Glomerular endothelial cell (primary cell): ENCODE data around the gene EPHB2. TPM values are rescaled to one million over a fixed set of nuclear protein-coding genes. Genes with fewer than 3 reads are reported as not detected.

ENCODE experiments used
- DNase-seq: peaks from one replicate; pipeline ENCODE4 v3.0.0-alpha.2; 2011; ENCODE audit warnings: low read depth, low spot score; ENCODE audit errors: extremely low read depth
- total RNA-seq: library from RNA; depleted of rRNA; stranded (reverse); fragments of >200 nt; gene quantifications from 2 replicates; pipeline ENCODE4 v1.2.3, GENCODE V29; 2015

Gene EPHB2
- total RNA-seq, 1 donor from 2014 or later = 71.1 TPM

GRCh38 chr1:22815421-22816066 lies 104.9 kb downstream of the EPHB2 start:
- DNase-seq = no peak

- DNase-seq = no peak
These were observed 105.6 kb downstream of the EPHB2 start for GRCh38 chr1:22816067-22816775.

GRCh38 chr1:22816803-22817202 lies 106.2 kb downstream of the EPHB2 start:
- DNase-seq = no peak

- DNase-seq = no peak
These were observed 106.8 kb downstream of the EPHB2 start for GRCh38 chr1:22817462-22817861.

GRCh38 chr1:22818061-22818770 lies 107.6 kb downstream of the EPHB2 start:
- DNase-seq = no peak

- no peak for DNase-seq
These were observed 108.7 kb downstream of the EPHB2 start for GRCh38 chr1:22819361-22819760.

GRCh38 chr1:22821027-22821426 lies 110.4 kb downstream of the EPHB2 start:
- peak; percentile 68 for DNase-seq

- DNase-seq = no peak
These were observed 111.7 kb downstream of the EPHB2 start for GRCh38 chr1:22822371-22822770.

GRCh38 chr1:22824466-22824865 lies 113.8 kb downstream of the EPHB2 start:
- DNase-seq = no peak

GRCh38 chr1:22824975-22825374 lies 114.3 kb downstream of the EPHB2 start:
- no peak for DNase-seq

- DNase-seq = no peak
These were observed 115.0 kb downstream of the EPHB2 start for GRCh38 chr1:22825486-22826189.

- DNase-seq = no peak
These were observed 116.3 kb downstream of the EPHB2 start for GRCh38 chr1:22826604-22827580.

- DNase-seq = no peak
These were observed 117.2 kb downstream of the EPHB2 start for GRCh38 chr1:22827666-22828483.

GRCh38 chr1:22828484-22829308 lies 118.1 kb downstream of the EPHB2 start:
- no peak for DNase-seq

- DNase-seq = no peak
These were observed 118.8 kb downstream of the EPHB2 start for GRCh38 chr1:22829309-22829989.

- no peak for DNase-seq
These were observed 119.5 kb downstream of the EPHB2 start for GRCh38 chr1:22830041-22830566.

- DNase-seq = no peak
These were observed 120.2 kb downstream of the EPHB2 start for GRCh38 chr1:22830757-22831340.
